Neural crest cell (in vitro differentiated cells): ENCODE results near the gene LONRF2. TPM values are rescaled to one million over a fixed set of nuclear protein-coding genes. Genes with fewer than 3 reads are reported as not detected.

Experiments
- DNase-seq: peaks from one replicate; pipeline ENCODE4 v3.0.0; 2021; ENCODE audit warnings: low read depth, mixed read lengths, low spot score
- H3K27ac Mint-ChIP-seq: one replicate; pipeline ENCODE4 v1.8.0; 2021; ENCODE audit warnings: mild to moderate bottlenecking, mixed read lengths; ENCODE audit not compliant: unreplicated experiment
- H3K27me3 Mint-ChIP-seq: 2 replicates; pipeline ENCODE4 v1.8.0; 2021; ENCODE audit warnings: low read depth, mild to moderate bottlenecking, mixed read lengths
- H3K36me3 Mint-ChIP-seq: 2 replicates; pipeline ENCODE4 v1.8.0; 2021; ENCODE audit warnings: low read depth, mild to moderate bottlenecking, mixed read lengths
- H3K4me1 Mint-ChIP-seq: 2 replicates; pipeline ENCODE4 v1.8.0; 2021; ENCODE audit warnings: mixed read lengths
- H3K4me3 Mint-ChIP-seq: one replicate; pipeline ENCODE4 v1.8.0; 2021; ENCODE audit warnings: mild to moderate bottlenecking, mixed read lengths
- H3K9me3 Mint-ChIP-seq: 2 replicates; pipeline ENCODE4 v1.8.0; 2021; ENCODE audit warnings: mixed read lengths
- CTCF ChIP-seq: fragments of 200-600 bp; sonication (generic); conservative IDR thresholded peaks from 2 replicates; pipeline ENCODE4 v1.5.0; 2021; ENCODE audit warnings: antibody characterized with exemption, mild to moderate bottlenecking
- total RNA-seq: library from RNA; stranded (reverse); gene quantifications from 2 replicates; pipeline ENCODE4 v1.2.1, GENCODE V29; 2021

The LONRF2 gene
- total RNA-seq, 1 donor from 2014 or later: 5.2 TPM

GRCh38 chr2:100309311-100309710 is 13.0 kb downstream of the LONRF2 start:
- H3K27me3 Mint-ChIP-seq: no peaks in the 10 kb centered on the region
- peaks cover 12% of the 10 kb centered on the region for H3K36me3 Mint-ChIP-seq
- TF ChIP-seq CTCF: no peak

GRCh38 chr2:100303744-100304143 is 18.6 kb downstream of the LONRF2 start:
- H3K27ac Mint-ChIP-seq: no peak overlapping the region
- no peaks in the 10 kb centered on the region for H3K27me3 Mint-ChIP-seq
- no peak for TF ChIP-seq CTCF
- H3K9me3 Mint-ChIP-seq: no peaks in the 10 kb centered on the region
- H3K4me1 Mint-ChIP-seq: no peaks in the 10 kb centered on the region
- H3K36me3 Mint-ChIP-seq: peaks cover 30% of the 10 kb centered on the region
- H3K4me3 Mint-ChIP-seq: no peak overlapping the region
- DNase-seq: no peak

More at GRCh38 chr2:100309311-100309710, 13.0 kb downstream of the LONRF2 start:
- Mint-ChIP-seq H3K9me3 (no peaks in the 10 kb centered on the region), H3K27ac (no peak overlapping the region), H3K4me1 (no peaks in the 10 kb centered on the region), H3K4me3 (no peak overlapping the region)
- no peak for DNase-seq

GRCh38 chr2:100302585-100302892 is 19.8 kb downstream of the LONRF2 start:
- no peak for DNase-seq
- no peak overlapping the region for H3K27ac Mint-ChIP-seq
- TF ChIP-seq CTCF: no peak
- no peak overlapping the region for H3K4me3 Mint-ChIP-seq
- H3K4me1 Mint-ChIP-seq: no peaks in the 10 kb centered on the region
- H3K9me3 Mint-ChIP-seq: no peaks in the 10 kb centered on the region
- H3K27me3 Mint-ChIP-seq: no peaks in the 10 kb centered on the region
- peaks cover 34% of the 10 kb centered on the region for H3K36me3 Mint-ChIP-seq

GRCh38 chr2:100301881-100302584 is 20.3 kb downstream of the LONRF2 start:
- DNase-seq: no peak
- H3K36me3 Mint-ChIP-seq: peaks cover 34% of the 10 kb centered on the region
- no peak overlapping the region for H3K27ac Mint-ChIP-seq
- no peak for TF ChIP-seq CTCF
- H3K27me3 Mint-ChIP-seq: no peaks in the 10 kb centered on the region
- no peaks in the 10 kb centered on the region for H3K9me3 Mint-ChIP-seq
- no peaks in the 10 kb centered on the region for H3K4me1 Mint-ChIP-seq
- H3K4me3 Mint-ChIP-seq: no peak overlapping the region

GRCh38 chr2:100299548-100299947 is 22.8 kb downstream of the LONRF2 start:
- no peak for DNase-seq
- Mint-ChIP-seq H3K4me1 (no peaks in the 10 kb centered on the region), H3K36me3 (peaks cover 22% of the 10 kb centered on the region), H3K9me3 (no peaks in the 10 kb centered on the region), H3K27ac (no peak overlapping the region), H3K27me3 (no peaks in the 10 kb centered on the region), H3K4me3 (no peak overlapping the region)
- no peak for TF ChIP-seq CTCF

- TF ChIP-seq CTCF: no peak
- no peaks in the 10 kb centered on the region for H3K27me3 Mint-ChIP-seq
- no peak overlapping the region for H3K27ac Mint-ChIP-seq
- no peak overlapping the region for H3K4me3 Mint-ChIP-seq
- no peaks in the 10 kb centered on the region for H3K4me1 Mint-ChIP-seq
- DNase-seq: no peak
- no peaks in the 10 kb centered on the region for H3K9me3 Mint-ChIP-seq
- peaks cover 8% of the 10 kb centered on the region for H3K36me3 Mint-ChIP-seq
Observed at GRCh38 chr2:100297511-100297910, 24.8 kb downstream of the LONRF2 start.
